UCSD-AML1 (cell line): Measurements from ENCODE around the gene TPI1.
A peak's percentile ranks its signal among the peaks of the same experiment; 100 is the strongest.

Experiments used
- DNase-seq: peaks from one replicate; lab custom pipeline; 2025; ENCODE audit not compliant: unreplicated experiment; lab: John Stamatoyannopoulos, UW

Gene TPI1

GRCh38 chr12:6828781-6829535 lies 38.4 kb upstream of the TPI1 start:
- DNase-seq = peak; percentile 61

- DNase-seq = no peak
These were observed 37.7 kb upstream of the TPI1 start for GRCh38 chr12:6829536-6830220.

GRCh38 chr12:6830286-6830890 lies 36.9 kb upstream of the TPI1 start:
- DNase-seq = no peak

- DNase-seq = no peak
These were observed 36.3 kb upstream of the TPI1 start for GRCh38 chr12:6830999-6831398.

- DNase-seq = no peak
These were observed 35.8 kb upstream of the TPI1 start for GRCh38 chr12:6831450-6831995.

- no peak for DNase-seq
These were observed 35.2 kb upstream of the TPI1 start for GRCh38 chr12:6832125-6832524.

- no peak for DNase-seq
These were observed 34.0 kb upstream of the TPI1 start for GRCh38 chr12:6833189-6833890.

- no peak for DNase-seq
These were observed 33.1 kb upstream of the TPI1 start for GRCh38 chr12:6834254-6834653.

- no peak for DNase-seq
These were observed 32.5 kb upstream of the TPI1 start for GRCh38 chr12:6834873-6835272.

GRCh38 chr12:6836851-6837250 lies 30.5 kb upstream of the TPI1 start:
- DNase-seq = no peak

- DNase-seq = no peak
These were observed 29.8 kb upstream of the TPI1 start for GRCh38 chr12:6837370-6838060.

GRCh38 chr12:6838854-6839253 lies 28.5 kb upstream of the TPI1 start:
- no peak for DNase-seq

GRCh38 chr12:6839482-6840201 lies 27.7 kb upstream of the TPI1 start:
- no peak for DNase-seq

GRCh38 chr12:6840330-6840729 lies 27.0 kb upstream of the TPI1 start:
- DNase-seq = no peak

GRCh38 chr12:6840761-6841515 lies 26.4 kb upstream of the TPI1 start, which contains the start of gene GNB3:
Gene GNB3, plus strand, starts transcription at chr12:6840925. Its CDS starts 363 bp downstream, at chr12:6841288.
- no peak for DNase-seq

- DNase-seq = no peak
These were observed 25.3 kb upstream of the TPI1 start for GRCh38 chr12:6842075-6842474.

- DNase-seq = no peak
These were observed 24.0 kb upstream of the TPI1 start for GRCh38 chr12:6843118-6843902.

- no peak for DNase-seq
These were observed 21.9 kb upstream of the TPI1 start for GRCh38 chr12:6845395-6845794.
